H1 (cell line): ENCODE results near the gene LPP. TPM values are rescaled to one million over a fixed set of nuclear protein-coding genes. Genes with fewer than 3 reads are reported as not detected.

Experiments
- SIX5 ChIP-seq: IDR thresholded peaks from 2 replicates; pipeline ENCODE4 v1.6.1; 2011; ENCODE audit warnings: mild to moderate bottlenecking, low read depth, low read length
- polyA plus RNA-seq, 7 experiments: library from polyadenylated mRNA; depleted of rRNA in 3 of 7; stranded (reverse) in 5 of 7; unstranded in 2 of 7; fragments of >200 nt in 5 of 7; fragments of 200-250 nt in 2 of 7; gene quantifications; 1 replicate in 5 of 7; 2 replicates in 1 of 7; 4 replicates in 1 of 7; pipeline versions ENCODE4 v1.2.1 to v1.2.3, GENCODE V29; 2011 to 2013; ENCODE audit warnings: missing spikeins in 2 of 7, mixed read lengths in 2 of 7
- total RNA-seq: library from RNA; stranded (reverse); fragmentation: NEBNext Ultra II Directional; extraction: Animal tissue kit (Norgen Biotek cat#: 25700); gene quantifications from 2 replicates; pipeline ENCODE4 v1.2.1, GENCODE V29; 2021
- TF ChIP-seq, protein P1 (sequence below): fragments of 300-600 bp; sonication (generic); IDR thresholded peaks from 2 replicates; pipeline ENCODE4 v1.7.1; 2012; ENCODE audit warnings: low read length, moderate library complexity, mild to moderate bottlenecking, inconsistent platforms; ENCODE audit not compliant: insufficient replicate concordance

LPP gene
- total and polyA plus RNA-seq, 2 of the 8 experiments (the other 6 are each of a cell fraction or from before 2014, with no cell fraction given): 10.0 to 53.3 TPM

DNA sequence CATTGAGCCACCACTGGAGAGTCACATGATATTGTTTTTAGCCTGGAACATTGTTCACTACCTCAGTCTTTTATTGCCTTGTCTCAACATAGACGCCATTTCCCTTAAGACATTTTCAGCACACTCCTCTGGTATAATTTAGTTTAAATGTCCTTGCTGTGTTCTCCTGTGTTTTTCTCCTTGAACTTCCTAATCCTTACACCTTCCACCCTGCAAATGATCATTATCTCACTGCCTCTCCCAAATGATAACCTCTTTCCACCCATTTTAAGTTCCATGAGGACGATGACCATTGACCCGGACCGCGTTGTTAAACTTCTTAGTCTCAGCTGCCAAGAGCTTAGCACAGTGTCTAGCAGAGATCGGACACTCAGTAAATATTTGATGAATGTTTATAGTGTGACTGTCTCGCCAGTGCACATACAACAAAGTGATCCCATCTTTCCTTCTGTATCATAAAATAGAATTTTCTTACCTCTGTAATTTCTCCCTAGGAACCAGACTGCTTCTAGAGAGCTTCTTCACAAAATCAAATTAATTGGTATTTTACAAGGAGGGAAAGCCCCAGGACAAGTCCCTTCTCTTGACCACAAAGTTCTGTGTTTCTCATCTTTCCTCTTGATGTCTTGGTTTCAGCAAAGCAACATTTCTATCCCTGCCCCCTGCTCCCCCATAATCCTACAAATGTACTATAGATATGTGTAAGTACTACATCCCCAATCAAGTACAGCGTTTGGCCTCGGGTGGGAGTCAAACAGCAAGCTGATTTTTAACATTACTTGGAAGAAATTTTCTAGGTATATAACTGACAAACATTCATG, 429.6 kb downstream of the LPP start (continued):
- TF ChIP-seq, protein P1, sequence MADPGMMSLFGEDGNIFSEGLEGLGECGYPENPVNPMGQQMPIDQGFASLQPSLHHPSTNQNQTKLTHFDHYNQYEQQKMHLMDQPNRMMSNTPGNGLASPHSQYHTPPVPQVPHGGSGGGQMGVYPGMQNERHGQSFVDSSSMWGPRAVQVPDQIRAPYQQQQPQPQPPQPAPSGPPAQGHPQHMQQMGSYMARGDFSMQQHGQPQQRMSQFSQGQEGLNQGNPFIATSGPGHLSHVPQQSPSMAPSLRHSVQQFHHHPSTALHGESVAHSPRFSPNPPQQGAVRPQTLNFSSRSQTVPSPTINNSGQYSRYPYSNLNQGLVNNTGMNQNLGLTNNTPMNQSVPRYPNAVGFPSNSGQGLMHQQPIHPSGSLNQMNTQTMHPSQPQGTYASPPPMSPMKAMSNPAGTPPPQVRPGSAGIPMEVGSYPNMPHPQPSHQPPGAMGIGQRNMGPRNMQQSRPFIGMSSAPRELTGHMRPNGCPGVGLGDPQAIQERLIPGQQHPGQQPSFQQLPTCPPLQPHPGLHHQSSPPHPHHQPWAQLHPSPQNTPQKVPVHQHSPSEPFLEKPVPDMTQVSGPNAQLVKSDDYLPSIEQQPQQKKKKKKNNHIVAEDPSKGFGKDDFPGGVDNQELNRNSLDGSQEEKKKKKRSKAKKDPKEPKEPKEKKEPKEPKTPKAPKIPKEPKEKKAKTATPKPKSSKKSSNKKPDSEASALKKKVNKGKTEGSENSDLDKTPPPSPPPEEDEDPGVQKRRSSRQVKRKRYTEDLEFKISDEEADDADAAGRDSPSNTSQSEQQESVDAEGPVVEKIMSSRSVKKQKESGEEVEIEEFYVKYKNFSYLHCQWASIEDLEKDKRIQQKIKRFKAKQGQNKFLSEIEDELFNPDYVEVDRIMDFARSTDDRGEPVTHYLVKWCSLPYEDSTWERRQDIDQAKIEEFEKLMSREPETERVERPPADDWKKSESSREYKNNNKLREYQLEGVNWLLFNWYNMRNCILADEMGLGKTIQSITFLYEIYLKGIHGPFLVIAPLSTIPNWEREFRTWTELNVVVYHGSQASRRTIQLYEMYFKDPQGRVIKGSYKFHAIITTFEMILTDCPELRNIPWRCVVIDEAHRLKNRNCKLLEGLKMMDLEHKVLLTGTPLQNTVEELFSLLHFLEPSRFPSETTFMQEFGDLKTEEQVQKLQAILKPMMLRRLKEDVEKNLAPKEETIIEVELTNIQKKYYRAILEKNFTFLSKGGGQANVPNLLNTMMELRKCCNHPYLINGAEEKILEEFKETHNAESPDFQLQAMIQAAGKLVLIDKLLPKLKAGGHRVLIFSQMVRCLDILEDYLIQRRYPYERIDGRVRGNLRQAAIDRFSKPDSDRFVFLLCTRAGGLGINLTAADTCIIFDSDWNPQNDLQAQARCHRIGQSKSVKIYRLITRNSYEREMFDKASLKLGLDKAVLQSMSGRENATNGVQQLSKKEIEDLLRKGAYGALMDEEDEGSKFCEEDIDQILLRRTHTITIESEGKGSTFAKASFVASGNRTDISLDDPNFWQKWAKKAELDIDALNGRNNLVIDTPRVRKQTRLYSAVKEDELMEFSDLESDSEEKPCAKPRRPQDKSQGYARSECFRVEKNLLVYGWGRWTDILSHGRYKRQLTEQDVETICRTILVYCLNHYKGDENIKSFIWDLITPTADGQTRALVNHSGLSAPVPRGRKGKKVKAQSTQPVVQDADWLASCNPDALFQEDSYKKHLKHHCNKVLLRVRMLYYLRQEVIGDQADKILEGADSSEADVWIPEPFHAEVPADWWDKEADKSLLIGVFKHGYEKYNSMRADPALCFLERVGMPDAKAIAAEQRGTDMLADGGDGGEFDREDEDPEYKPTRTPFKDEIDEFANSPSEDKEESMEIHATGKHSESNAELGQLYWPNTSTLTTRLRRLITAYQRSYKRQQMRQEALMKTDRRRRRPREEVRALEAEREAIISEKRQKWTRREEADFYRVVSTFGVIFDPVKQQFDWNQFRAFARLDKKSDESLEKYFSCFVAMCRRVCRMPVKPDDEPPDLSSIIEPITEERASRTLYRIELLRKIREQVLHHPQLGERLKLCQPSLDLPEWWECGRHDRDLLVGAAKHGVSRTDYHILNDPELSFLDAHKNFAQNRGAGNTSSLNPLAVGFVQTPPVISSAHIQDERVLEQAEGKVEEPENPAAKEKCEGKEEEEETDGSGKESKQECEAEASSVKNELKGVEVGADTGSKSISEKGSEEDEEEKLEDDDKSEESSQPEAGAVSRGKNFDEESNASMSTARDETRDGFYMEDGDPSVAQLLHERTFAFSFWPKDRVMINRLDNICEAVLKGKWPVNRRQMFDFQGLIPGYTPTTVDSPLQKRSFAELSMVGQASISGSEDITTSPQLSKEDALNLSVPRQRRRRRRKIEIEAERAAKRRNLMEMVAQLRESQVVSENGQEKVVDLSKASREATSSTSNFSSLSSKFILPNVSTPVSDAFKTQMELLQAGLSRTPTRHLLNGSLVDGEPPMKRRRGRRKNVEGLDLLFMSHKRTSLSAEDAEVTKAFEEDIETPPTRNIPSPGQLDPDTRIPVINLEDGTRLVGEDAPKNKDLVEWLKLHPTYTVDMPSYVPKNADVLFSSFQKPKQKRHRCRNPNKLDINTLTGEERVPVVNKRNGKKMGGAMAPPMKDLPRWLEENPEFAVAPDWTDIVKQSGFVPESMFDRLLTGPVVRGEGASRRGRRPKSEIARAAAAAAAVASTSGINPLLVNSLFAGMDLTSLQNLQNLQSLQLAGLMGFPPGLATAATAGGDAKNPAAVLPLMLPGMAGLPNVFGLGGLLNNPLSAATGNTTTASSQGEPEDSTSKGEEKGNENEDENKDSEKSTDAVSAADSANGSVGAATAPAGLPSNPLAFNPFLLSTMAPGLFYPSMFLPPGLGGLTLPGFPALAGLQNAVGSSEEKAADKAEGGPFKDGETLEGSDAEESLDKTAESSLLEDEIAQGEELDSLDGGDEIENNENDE: no peak
- TF ChIP-seq SIX5: no peak
